Neural crest cell (in vitro differentiated cells): ENCODE measurements around the gene NTN1. TPM values are rescaled to one million over a fixed set of nuclear protein-coding genes. Genes with fewer than 3 reads are reported as not detected.

Source experiments
- DNase-seq: peaks from one replicate; pipeline ENCODE4 v3.0.0; 2021; ENCODE audit warnings: low read depth, mixed read lengths, low spot score
- H3K27ac Mint-ChIP-seq: one replicate; pipeline ENCODE4 v1.8.0; 2021; ENCODE audit warnings: mild to moderate bottlenecking, mixed read lengths; ENCODE audit not compliant: unreplicated experiment
- H3K27me3 Mint-ChIP-seq: 2 replicates; pipeline ENCODE4 v1.8.0; 2021; ENCODE audit warnings: low read depth, mild to moderate bottlenecking, mixed read lengths
- H3K36me3 Mint-ChIP-seq: 2 replicates; pipeline ENCODE4 v1.8.0; 2021; ENCODE audit warnings: low read depth, mild to moderate bottlenecking, mixed read lengths
- H3K4me1 Mint-ChIP-seq: 2 replicates; pipeline ENCODE4 v1.8.0; 2021; ENCODE audit warnings: mixed read lengths
- H3K4me3 Mint-ChIP-seq: one replicate; pipeline ENCODE4 v1.8.0; 2021; ENCODE audit warnings: mild to moderate bottlenecking, mixed read lengths
- H3K9me3 Mint-ChIP-seq: 2 replicates; pipeline ENCODE4 v1.8.0; 2021; ENCODE audit warnings: mixed read lengths
- total RNA-seq: library from RNA; stranded (reverse); gene quantifications from 2 replicates; pipeline ENCODE4 v1.2.1, GENCODE V29; 2021
- TF ChIP-seq, protein P1 (sequence below): fragments of 200-600 bp; sonication (generic); conservative IDR thresholded peaks from 2 replicates; pipeline ENCODE4 v1.5.0; 2021; ENCODE audit warnings: antibody characterized with exemption, mild to moderate bottlenecking

NTN1 gene
- total RNA-seq, 1 donor from 2014 or later = 10.1 TPM

- TF ChIP-seq, protein P1, sequence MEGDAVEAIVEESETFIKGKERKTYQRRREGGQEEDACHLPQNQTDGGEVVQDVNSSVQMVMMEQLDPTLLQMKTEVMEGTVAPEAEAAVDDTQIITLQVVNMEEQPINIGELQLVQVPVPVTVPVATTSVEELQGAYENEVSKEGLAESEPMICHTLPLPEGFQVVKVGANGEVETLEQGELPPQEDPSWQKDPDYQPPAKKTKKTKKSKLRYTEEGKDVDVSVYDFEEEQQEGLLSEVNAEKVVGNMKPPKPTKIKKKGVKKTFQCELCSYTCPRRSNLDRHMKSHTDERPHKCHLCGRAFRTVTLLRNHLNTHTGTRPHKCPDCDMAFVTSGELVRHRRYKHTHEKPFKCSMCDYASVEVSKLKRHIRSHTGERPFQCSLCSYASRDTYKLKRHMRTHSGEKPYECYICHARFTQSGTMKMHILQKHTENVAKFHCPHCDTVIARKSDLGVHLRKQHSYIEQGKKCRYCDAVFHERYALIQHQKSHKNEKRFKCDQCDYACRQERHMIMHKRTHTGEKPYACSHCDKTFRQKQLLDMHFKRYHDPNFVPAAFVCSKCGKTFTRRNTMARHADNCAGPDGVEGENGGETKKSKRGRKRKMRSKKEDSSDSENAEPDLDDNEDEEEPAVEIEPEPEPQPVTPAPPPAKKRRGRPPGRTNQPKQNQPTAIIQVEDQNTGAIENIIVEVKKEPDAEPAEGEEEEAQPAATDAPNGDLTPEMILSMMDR = no peak
- peaks cover 57% of the 10 kb centered on the region for H3K27me3 Mint-ChIP-seq
- H3K4me1 Mint-ChIP-seq = peaks cover 26% of the 10 kb centered on the region
- H3K4me3 Mint-ChIP-seq = peak overlapping the region; percentile 36
- peaks cover 2% of the 10 kb centered on the region for H3K9me3 Mint-ChIP-seq
- DNase-seq = no peak
- H3K36me3 Mint-ChIP-seq = no peaks in the 10 kb centered on the region
- peak overlapping the region; percentile 13 for H3K27ac Mint-ChIP-seq
These were observed 202.2 kb downstream of the NTN1 start for GRCh38 chr17:9223531-9223930.

GRCh38 chr17:9224485-9224884 lies 203.2 kb downstream of the NTN1 start:
- DNase-seq = no peak
- Mint-ChIP-seq H3K36me3 (no peaks in the 10 kb centered on the region), H3K4me3 (no peak overlapping the region), H3K4me1 (peaks cover 28% of the 10 kb centered on the region), H3K27me3 (peaks cover 48% of the 10 kb centered on the region), H3K27ac (no peak overlapping the region), H3K9me3 (peaks cover 2% of the 10 kb centered on the region)
- TF ChIP-seq, protein P1 = no peak

DNA sequence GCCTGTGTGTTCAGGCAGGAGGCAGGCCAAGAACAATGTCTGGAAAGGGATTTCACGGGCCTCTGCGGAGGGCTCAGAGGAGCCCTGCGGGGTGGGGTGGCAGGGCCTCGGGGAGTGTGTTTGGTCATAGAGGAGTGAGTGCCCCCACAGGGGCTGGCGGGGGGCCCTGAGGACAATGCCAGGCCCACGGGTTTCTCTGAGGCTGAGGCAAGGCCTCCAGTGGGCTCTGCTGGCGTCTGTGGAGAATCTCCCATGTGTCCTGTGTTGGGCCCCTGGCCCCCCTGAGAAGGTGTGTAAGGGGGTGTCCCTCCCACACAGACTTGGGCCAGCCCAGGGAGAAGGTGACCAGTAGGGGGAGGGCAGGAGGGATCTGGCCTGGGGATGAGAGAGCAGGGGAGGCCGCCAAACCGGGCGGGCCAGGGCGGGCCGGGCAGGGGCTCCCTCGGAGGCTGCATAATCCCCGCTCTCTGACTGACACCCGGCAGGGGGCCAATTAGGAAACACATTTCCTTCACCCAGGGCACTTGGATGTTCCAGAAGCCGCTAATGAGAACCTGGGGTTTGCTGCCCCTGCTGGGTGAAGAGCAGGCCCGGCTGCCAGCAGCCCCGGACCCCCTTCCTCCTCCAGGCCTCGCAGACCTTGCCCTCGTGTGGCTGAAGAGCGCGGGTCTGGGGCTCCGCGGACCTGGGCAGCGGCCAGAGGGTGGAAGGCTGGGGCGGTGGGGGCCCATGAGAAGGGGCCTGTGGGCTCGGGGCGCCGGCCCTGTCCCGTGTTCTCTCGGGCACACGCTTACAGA lies 204.2 kb downstream of the NTN1 start:
- Mint-ChIP-seq H3K4me1 (peaks cover 26% of the 10 kb centered on the region), H3K36me3 (no peaks in the 10 kb centered on the region), H3K27me3 (peaks cover 43% of the 10 kb centered on the region), H3K27ac (no peak overlapping the region), H3K4me3 (no peak overlapping the region), H3K9me3 (peaks cover 1% of the 10 kb centered on the region)
- TF ChIP-seq, protein P1 = peak; percentile 41
- no peak for DNase-seq

DNA sequence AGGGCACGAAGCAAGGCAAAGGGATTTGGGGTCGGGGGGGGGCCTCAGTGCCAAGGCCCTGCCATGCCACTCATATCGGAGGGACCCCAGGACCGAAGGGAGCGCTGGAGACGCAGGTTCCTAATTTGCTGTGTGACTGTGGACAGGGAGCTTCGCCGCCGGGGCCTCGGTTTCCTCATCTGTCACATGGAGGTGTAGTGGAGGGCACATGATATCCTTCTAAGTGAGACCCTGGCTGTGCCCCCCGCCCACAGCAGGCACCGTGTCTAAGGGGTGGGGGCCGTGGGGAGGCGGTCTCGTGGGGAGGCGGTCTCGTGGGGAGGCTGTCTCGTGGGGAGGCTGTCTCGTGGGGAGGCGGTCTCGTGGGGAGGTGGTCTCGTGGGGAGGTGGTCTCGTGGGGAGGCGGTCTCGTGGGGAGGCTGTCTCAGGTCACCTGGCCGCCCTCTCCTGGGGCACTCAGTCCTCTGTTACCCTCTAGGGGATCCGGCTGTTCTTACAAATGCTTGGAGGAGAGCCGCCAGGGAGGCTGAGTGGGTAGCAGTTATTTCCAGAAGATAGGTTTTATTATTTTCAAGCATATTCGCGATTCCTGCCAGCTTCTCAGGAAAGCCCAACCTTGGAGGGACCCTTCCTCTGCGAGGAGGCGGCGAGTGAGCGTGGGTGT lies 205.0 kb downstream of the NTN1 start:
- Mint-ChIP-seq H3K9me3 (no peaks in the 10 kb centered on the region), H3K36me3 (no peaks in the 10 kb centered on the region), H3K27ac (no peak overlapping the region), H3K27me3 (peaks cover 35% of the 10 kb centered on the region), H3K4me1 (peaks cover 18% of the 10 kb centered on the region), H3K4me3 (no peak overlapping the region)
- TF ChIP-seq, protein P1 = no peak
- no peak for DNase-seq

GRCh38 chr17:9226794-9227135 lies 205.5 kb downstream of the NTN1 start:
- peaks cover 14% of the 10 kb centered on the region for H3K4me1 Mint-ChIP-seq
- no peaks in the 10 kb centered on the region for H3K36me3 Mint-ChIP-seq
- TF ChIP-seq, protein P1 = no peak
- no peak overlapping the region for H3K4me3 Mint-ChIP-seq
- no peaks in the 10 kb centered on the region for H3K9me3 Mint-ChIP-seq
- no peak overlapping the region for H3K27ac Mint-ChIP-seq
- DNase-seq = no peak
- H3K27me3 Mint-ChIP-seq = peaks cover 35% of the 10 kb centered on the region
